H9 (cell line): ENCODE measurements around the gene CACFD1. TPM values are rescaled to one million over a fixed set of nuclear protein-coding genes. Genes with fewer than 3 reads are reported as not detected.

Source experiments
- DNase-seq: peaks from one replicate; pipeline ENCODE4 v3.0.0-alpha.2; 2017
- H2AFZ ChIP-seq: one replicate; pipeline ENCODE4 v1.6.1; 2013; ENCODE audit warnings: mild to moderate bottlenecking, low read length, control low read depth, moderate library complexity
- H2AK5ac ChIP-seq: 2 replicates; pipeline ENCODE4 v1.6.1; 2013; ENCODE audit warnings: low read length, control low read depth, mixed read lengths; ENCODE audit not compliant: insufficient read length
- H2BK120ac ChIP-seq: one replicate; pipeline ENCODE4 v1.6.1; 2013; ENCODE audit warnings: low read depth, mild to moderate bottlenecking, low read length, control low read depth, inconsistent platforms; ENCODE audit not compliant: poor library complexity, severe bottlenecking
- H2BK12ac ChIP-seq: 2 replicates; pipeline ENCODE4 v1.6.1; 2013; ENCODE audit warnings: low read length, control low read depth, mixed read lengths, low read depth; ENCODE audit not compliant: insufficient read length
- H2BK15ac ChIP-seq: 2 replicates; pipeline ENCODE4 v1.6.1; 2013; ENCODE audit warnings: low read depth, low read length, control low read depth
- H2BK20ac ChIP-seq: one replicate; pipeline ENCODE4 v1.6.1; 2013; ENCODE audit warnings: low read depth, mild to moderate bottlenecking, low read length, control low read depth, inconsistent platforms; ENCODE audit not compliant: poor library complexity, severe bottlenecking
- H2BK5ac ChIP-seq: 2 replicates; pipeline ENCODE4 v1.6.1; 2013; ENCODE audit warnings: low read length, control low read depth, mixed read lengths; ENCODE audit not compliant: insufficient read length
- H3K14ac ChIP-seq: 2 replicates; pipeline ENCODE4 v1.6.1; 2013; ENCODE audit warnings: low read length, control low read depth; ENCODE audit not compliant: insufficient read depth
- H3K18ac ChIP-seq: 2 replicates; pipeline ENCODE4 v1.6.1; 2013; ENCODE audit warnings: low read depth, mild to moderate bottlenecking, mixed read lengths, low read length, control low read depth; ENCODE audit not compliant: insufficient read length
- H3K23ac ChIP-seq: 2 replicates; pipeline ENCODE4 v1.6.1; 2013; ENCODE audit warnings: low read length, control low read depth, mixed read lengths, low read depth; ENCODE audit not compliant: insufficient read length
- H3K23me2 ChIP-seq: 2 replicates; pipeline ENCODE4 v1.6.1; 2013; ENCODE audit warnings: low read depth, mild to moderate bottlenecking, mixed read lengths, low read length, control low read depth; ENCODE audit not compliant: insufficient read length, poor library complexity, severe bottlenecking
- H3K27ac ChIP-seq: 2 replicates; pipeline ENCODE4 v1.5.1; 2013; ENCODE audit warnings: low read length, control low read depth, mixed read lengths, low read depth; ENCODE audit not compliant: insufficient read length
- H3K27me3 ChIP-seq: 2 replicates; pipeline ENCODE4 v1.6.1; 2013; ENCODE audit warnings: low read length, control low read depth, inconsistent platforms; ENCODE audit not compliant: insufficient read depth
- H3K4ac ChIP-seq: 2 replicates; pipeline ENCODE4 v1.6.1; 2013; ENCODE audit warnings: low read depth, mild to moderate bottlenecking, control low read depth, inconsistent platforms, low read length, moderate library complexity
- H3K4me1 ChIP-seq: 2 replicates; pipeline ENCODE4 v1.6.1; 2013; ENCODE audit warnings: low read length, control low read depth, inconsistent platforms; ENCODE audit not compliant: insufficient read depth
- H3K4me2 ChIP-seq: 2 replicates; pipeline ENCODE4 v1.6.1; 2013; ENCODE audit warnings: low read length, control low read depth, mixed read lengths; ENCODE audit not compliant: insufficient read length, insufficient read depth
- H3K56ac ChIP-seq: 2 replicates; pipeline ENCODE4 v1.6.1; 2013; ENCODE audit warnings: low read depth, mild to moderate bottlenecking, mixed read lengths, low read length, control low read depth; ENCODE audit not compliant: insufficient read length
- H3K79me1 ChIP-seq: 2 replicates; pipeline ENCODE4 v1.6.1; 2013; ENCODE audit warnings: low read depth, mild to moderate bottlenecking, moderate library complexity, low read length, control low read depth, inconsistent platforms; ENCODE audit not compliant: insufficient read depth, poor library complexity, severe bottlenecking
- H3K79me2 ChIP-seq: 2 replicates; pipeline ENCODE4 v1.6.1; 2013; ENCODE audit warnings: low read length, control low read depth, inconsistent platforms; ENCODE audit not compliant: insufficient read depth
- H3K9ac ChIP-seq: 2 replicates; pipeline ENCODE4 v1.6.1; 2013; ENCODE audit warnings: low read length, control low read depth, mixed read lengths; ENCODE audit not compliant: insufficient read length; ENCODE audit errors: extremely low read depth
- H3K9me3 ChIP-seq: one replicate; pipeline ENCODE4 v1.6.1; 2013; ENCODE audit warnings: low read depth, low read length, inconsistent platforms; ENCODE audit not compliant: control insufficient read depth
- H3T11ph ChIP-seq: one replicate; pipeline ENCODE4 v1.6.1; 2013; ENCODE audit warnings: mild to moderate bottlenecking, low read length, control low read depth, inconsistent platforms
- H4K20me1 ChIP-seq: one replicate; pipeline ENCODE4 v1.6.1; 2013; ENCODE audit not compliant: control insufficient read depth, insufficient read length, insufficient read depth
- H4K5ac ChIP-seq: 2 replicates; pipeline ENCODE4 v1.6.1; 2013; ENCODE audit warnings: low read depth, mild to moderate bottlenecking, mixed read lengths, low read length, control low read depth; ENCODE audit not compliant: insufficient read length
- H4K8ac ChIP-seq: replicated peaks from 2 replicates; pipeline ENCODE4 v1.6.1; 2013; ENCODE audit warnings: low read length, control low read depth, mixed read lengths, low read depth; ENCODE audit not compliant: insufficient read length
- H4K91ac ChIP-seq: 2 replicates; pipeline ENCODE4 v1.6.1; 2013; ENCODE audit warnings: low read depth, mild to moderate bottlenecking, moderate library complexity, mixed read lengths, low read length, control low read depth; ENCODE audit not compliant: insufficient read length
- H3K27ac Mint-ChIP-seq, 3 experiments: 2 replicates in 2 of 3; 3 replicates in 1 of 3; pipeline ENCODE4 v1.8.0; 2020 to 2021; ENCODE audit warnings: mixed read lengths in 3 of 3, mild to moderate bottlenecking in 1 of 3, moderate library complexity in 1 of 3
- H3K27me3 Mint-ChIP-seq: 2 replicates; pipeline ENCODE4 v1.8.0; 2021; ENCODE audit warnings: low read depth, mild to moderate bottlenecking, moderate library complexity, mixed read lengths
- H3K36me3 Mint-ChIP-seq, 3 experiments: 2 replicates in 2 of 3; 3 replicates in 1 of 3; pipeline ENCODE4 v1.8.0; 2020 to 2021; ENCODE audit warnings: low read depth in 3 of 3, mixed read lengths in 3 of 3; ENCODE audit not compliant: insufficient read depth in 1 of 3
- H3K4me1 Mint-ChIP-seq, 2 experiments: 2 replicates each; pipeline ENCODE4 v1.8.0; 2020; ENCODE audit warnings: mixed read lengths in 2 of 2
- H3K4me3 Mint-ChIP-seq, 2 experiments: 2 replicates in 1 of 2; 3 replicates in 1 of 2; pipeline ENCODE4 v1.8.0; 2020 to 2021; ENCODE audit warnings: mild to moderate bottlenecking in 2 of 2, mixed read lengths in 2 of 2, moderate library complexity in 1 of 2
- H3K9me3 Mint-ChIP-seq, 2 experiments: 2 replicates in 1 of 2; 3 replicates in 1 of 2; pipeline ENCODE4 v1.8.0; 2020; ENCODE audit warnings: mild to moderate bottlenecking in 2 of 2, mixed read lengths in 2 of 2, moderate library complexity in 1 of 2
- CTCF ChIP-seq: fragments of 200-600 bp; sonication (generic); conservative IDR thresholded peaks from 3 replicates; pipeline ENCODE4 v1.8.0; 2021; ENCODE audit warnings: antibody characterized with exemption, mild to moderate bottlenecking
- WGBS: extraction: QIAGEN DNeasy Blood & Tissue Kit; methylation state at CpG from one replicate; pipeline ENCODE4 v1.1.7; 2013; ENCODE audit warnings: missing lambda C conversion rate, low lambda C conversion rate, mixed read lengths; ENCODE audit not compliant: insufficient read length; ENCODE audit errors: extremely low coverage; 5-methylcytosine and 5-hydroxymethylcytosine counted together
- total RNA-seq: library from RNA; stranded (reverse); gene quantifications from 2 replicates; pipeline ENCODE4 v1.2.1, GENCODE V29; 2021

CACFD1 gene
- total RNA-seq, 1 experiment from 2014 or later: 20.0 TPM

- Histone ChIP-seq H4K8ac (no peak overlapping the region), H3K79me2 (no peaks in the 10 kb centered on the region), H2BK5ac (no peak overlapping the region), H2BK15ac (no peak overlapping the region), H3T11ph (no peak overlapping the region), H3K23ac (no peak overlapping the region), H3K14ac (no peak overlapping the region), H3K79me1 (no peaks in the 10 kb centered on the region), H3K27ac (no peak overlapping the region), H3K27me3 (no peaks in the 10 kb centered on the region), H3K9ac (peak overlapping the region; percentile 52), H3K4me1 (peaks cover 7% of the 10 kb centered on the region; the same call in 1 of the 2 replicates), H4K20me1 (peaks cover 2% of the 10 kb centered on the region), H2AFZ (no peak overlapping the region), H2BK20ac (no peak overlapping the region), H3K23me2 (peaks cover 13% of the 10 kb centered on the region), H2BK12ac (no peak overlapping the region), H3K56ac (no peak overlapping the region), H3K4me2 (peak overlapping the region; percentile 53), H3K18ac (no peak overlapping the region), H2BK120ac (no peak overlapping the region), H4K91ac (no peak overlapping the region), H2AK5ac (no peak overlapping the region), H3K9me3 (no peaks in the 10 kb centered on the region), H4K5ac (no peak overlapping the region), H3K4ac (no peak overlapping the region)
- TF ChIP-seq CTCF: no peak
- H3K9me3 Mint-ChIP-seq: no peaks in the 10 kb centered on the region; a peak in 1 of 5 replicates
- H3K36me3 Mint-ChIP-seq: peaks cover 0 to 12% (median 3%) of the 10 kb centered on the region in 3 experiments; a peak in 4 of 7 replicates
- no CpG with 5 or more reads among the region's 30 CpGs for WGBS
- peak overlapping the region; percentile 84 to 92 for H3K4me3 Mint-ChIP-seq
- H3K4me1 Mint-ChIP-seq: peaks cover 18 to 33% of the 10 kb centered on the region in 2 experiments
- peak overlapping the region; percentile 90 to 97 (median 96); a peak in 6 of 7 replicates for H3K27ac Mint-ChIP-seq
- peaks cover 7% of the 10 kb centered on the region; the same call in 1 of the 2 replicates for H3K27me3 Mint-ChIP-seq
- DNase-seq: peak; percentile 82
Measured at GRCh38 chr9:133460405-133461175, 812 bp downstream of the CACFD1 start.
